SK-N-MC (cell line): Measurements from ENCODE around the gene BEND6.

Source experiments
- EZH2 ChIP-seq: fragments of 200-600 bp; sonication (generic); IDR thresholded peaks from one replicate; pipeline ENCODE4 v1.6.1; 2017; ENCODE audit warnings: antibody characterized with exemption
- FOXP2 ChIP-seq: optimal IDR thresholded peaks from 2 replicates; pipeline ENCODE3; 2011; ENCODE audit warnings: mild to moderate bottlenecking, moderate library complexity; ENCODE audit not compliant: insufficient read depth; ENCODE audit errors: extremely low read length, control extremely low read depth
- POLR2AphosphoS5 ChIP-seq: IDR thresholded peaks from 2 replicates; pipeline ENCODE4 v1.6.1; 2012; ENCODE audit warnings: mild to moderate bottlenecking, low read depth, low read length, borderline replicate concordance

DNA sequence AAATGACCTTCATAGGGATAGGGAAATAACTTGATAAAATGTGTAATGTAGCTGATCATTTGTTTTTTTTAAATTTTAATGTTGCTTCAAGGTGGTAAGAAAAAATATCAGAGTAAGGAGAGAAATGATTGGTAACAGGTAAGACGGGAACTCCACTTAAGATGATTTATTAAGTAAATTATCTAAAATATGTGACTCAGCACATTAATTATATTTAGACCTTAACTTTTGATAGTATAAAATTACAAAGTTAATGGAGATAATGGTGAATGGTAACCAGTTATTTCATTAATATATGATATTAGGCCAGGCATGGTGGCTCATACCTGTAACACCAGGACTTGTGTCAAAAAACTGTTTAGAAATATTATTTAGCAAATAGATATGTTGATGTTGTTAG lies 10.2 kb downstream of the BEND6 start:
- TF ChIP-seq EZH2 = no peak
- TF ChIP-seq POLR2AphosphoS5 = no peak
- no peak for TF ChIP-seq FOXP2
